Muscle of arm (tissue), 12 donors: ENCODE data around the gene PRTG. TPM values are rescaled to one million over a fixed set of nuclear protein-coding genes. Genes with fewer than 3 reads are reported as not detected.
A peak's percentile ranks its signal among the peaks of the same experiment; 100 is the strongest.
"Not testable (repeated sequence)": the region's sequence is repeated elsewhere in the genome, so short reads cannot be mapped to it uniquely, and the experiment has no call there.

Experiments
- DNase-seq: peaks from one replicate; pipeline ENCODE4 v3.0.0-alpha.2; 2013
- polyA plus RNA-seq, 12 donors: library from polyadenylated mRNA; unstranded; fragments of 120-200 nt; gene quantifications; one replicate each; pipeline ENCODE4 v1.2.1, GENCODE V29; 2013; ENCODE audit not compliant: insufficient read length in 12 of 12

Gene PRTG
- polyA plus RNA-seq, 12 donors = 1.4 to 4.4 (median 2.9) TPM; not detected in 1

DNA sequence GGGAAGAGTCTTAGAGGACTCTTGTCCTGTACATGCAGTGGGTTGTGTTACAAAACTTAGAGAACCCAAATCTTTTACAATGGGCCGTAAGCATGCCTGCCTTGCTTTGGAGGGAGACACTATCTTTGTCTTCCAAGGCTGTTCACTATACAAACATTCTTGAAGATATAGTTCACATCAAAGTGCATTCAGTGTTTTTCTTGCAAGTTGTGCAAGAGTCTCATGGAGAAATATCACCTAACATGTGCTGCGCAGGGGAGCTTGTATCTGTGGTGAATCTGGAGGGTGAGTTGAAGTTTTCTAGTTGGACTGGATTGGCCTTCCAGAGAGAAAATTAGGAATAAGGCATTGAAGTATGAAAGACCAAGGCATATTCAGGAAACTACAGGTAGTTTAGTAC, 7.8 kb upstream of the PRTG start:
- no peak for DNase-seq

- DNase-seq = no peak
Observed at GRCh38 chr15:55743729-55744655, 1.0 kb upstream of the PRTG start.

- DNase-seq = peak; percentile 47
Observed at GRCh38 chr15:55742498-55742926, 440 bp downstream of the PRTG start.

DNA sequence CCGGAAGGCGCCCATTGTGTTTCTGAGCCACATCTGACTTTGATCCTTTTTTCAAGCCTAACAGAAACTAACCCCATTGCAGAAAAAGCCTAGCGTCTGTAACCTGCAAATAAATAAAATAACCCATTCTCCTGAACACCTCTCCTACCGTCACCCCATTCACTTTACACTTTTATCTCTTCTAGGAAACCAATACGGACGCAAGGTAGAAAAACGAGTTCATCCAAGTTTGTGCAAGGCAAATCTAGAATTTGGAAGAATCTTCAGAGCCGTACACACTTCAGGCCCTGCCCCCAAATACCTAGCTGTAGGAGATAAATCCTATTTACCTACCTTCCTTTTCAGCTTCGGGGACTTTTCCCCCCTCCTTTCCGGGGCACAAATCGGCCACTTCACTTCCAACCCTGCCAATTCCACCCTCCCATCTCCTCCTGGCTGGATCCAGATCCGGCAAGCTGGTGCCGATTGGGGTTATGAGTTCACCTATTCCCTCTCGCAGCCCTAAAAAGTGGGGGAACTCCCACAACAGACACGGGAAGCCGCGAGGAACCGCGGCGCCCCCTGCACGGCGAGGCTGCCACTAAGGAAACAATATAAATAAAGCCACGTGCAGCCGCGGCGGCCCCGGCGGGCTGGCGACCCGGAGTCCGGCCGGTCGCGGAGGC, 987 bp downstream of the PRTG start:
- peak; percentile 25 for DNase-seq

DNA sequence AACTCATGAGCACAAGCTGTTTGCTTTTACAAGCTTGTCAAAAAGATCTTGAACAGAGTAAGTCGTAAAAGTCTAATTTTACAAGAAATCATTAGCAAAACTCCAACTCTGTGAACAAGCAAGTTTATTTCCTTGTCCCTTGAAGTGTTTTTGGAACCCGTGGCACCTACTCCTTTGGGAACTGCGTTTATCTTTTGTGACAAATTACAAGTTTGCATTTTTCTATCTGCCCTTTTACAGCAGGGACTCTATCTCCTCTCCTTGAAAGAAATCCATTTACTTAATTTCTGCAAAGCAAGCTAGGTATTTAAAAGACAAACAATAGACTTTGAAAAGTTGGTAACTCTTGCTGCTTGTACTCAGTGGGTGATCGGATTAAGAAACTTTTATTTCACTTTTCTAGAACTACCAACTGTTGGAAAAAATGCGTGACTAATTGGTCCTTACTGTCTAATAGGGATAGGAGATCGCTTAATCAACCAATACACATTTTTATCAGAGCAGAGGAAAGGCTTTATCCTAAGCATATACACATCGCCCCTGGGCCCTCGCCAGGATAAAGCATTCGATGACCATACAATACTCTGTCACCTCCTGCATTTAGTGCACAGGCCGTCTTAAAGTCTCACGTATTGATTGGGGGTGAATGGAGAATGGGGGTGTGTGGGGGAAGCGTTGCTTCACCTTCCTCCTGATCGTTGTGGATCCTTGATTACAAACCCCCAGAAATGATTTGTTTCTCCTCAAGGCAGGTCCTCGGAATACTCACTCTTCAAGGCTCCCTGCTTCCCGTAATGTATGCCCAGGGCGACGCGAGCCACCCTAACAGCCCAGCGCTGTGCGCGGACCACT, 1.7 kb downstream of the PRTG start:
- DNase-seq = no peak

- no peak for DNase-seq
Observed at GRCh38 chr15:55740359-55740878, 2.5 kb downstream of the PRTG start.

GRCh38 chr15:55739641-55740040, 3.3 kb downstream of the PRTG start:
- DNase-seq = no peak

DNA sequence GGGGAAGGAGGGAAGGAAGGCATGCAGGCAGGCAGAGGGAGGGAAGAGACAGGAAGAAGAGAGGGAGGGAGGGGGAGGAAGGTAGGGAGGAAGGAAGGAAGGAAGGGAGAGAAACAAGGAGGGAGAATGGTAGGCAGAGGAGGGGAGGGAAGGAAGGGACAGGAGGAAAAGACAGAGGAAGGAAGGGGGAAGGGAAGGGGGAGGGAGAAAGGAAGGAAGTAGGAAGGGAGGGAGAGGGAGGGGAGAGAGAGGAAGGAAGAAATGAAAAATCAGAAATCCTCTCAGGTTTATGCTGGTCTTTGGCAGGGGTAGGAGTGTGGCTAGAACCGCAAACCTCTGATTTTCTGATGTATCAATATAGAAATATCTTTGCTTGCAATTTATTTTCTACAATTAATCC, 4.2 kb downstream of the PRTG start:
- DNase-seq = no peak

- DNase-seq = no peak
Observed at GRCh38 chr15:55737373-55737772, 5.6 kb downstream of the PRTG start.

DNA sequence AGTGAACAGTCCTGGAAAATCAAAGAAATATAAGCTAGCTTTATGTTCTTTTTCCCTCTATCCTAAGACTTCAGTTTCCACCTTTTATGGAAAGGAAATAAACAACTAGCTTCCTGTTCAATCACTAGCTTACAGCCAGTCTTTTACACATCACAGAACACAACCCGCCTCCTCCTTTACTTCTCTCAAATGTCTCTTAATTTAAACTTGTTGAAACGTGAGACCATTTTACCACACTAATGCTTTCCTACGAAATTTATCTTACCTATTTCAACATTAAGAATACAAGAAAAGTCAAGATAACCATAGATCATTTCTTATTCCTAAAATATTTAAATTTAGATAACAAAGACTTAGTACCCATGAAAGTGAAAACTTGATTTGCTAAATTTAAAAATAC, 6.2 kb downstream of the PRTG start:
- DNase-seq = no peak

- DNase-seq = no peak
Observed at GRCh38 chr15:55734641-55735040, 8.3 kb downstream of the PRTG start.

DNA sequence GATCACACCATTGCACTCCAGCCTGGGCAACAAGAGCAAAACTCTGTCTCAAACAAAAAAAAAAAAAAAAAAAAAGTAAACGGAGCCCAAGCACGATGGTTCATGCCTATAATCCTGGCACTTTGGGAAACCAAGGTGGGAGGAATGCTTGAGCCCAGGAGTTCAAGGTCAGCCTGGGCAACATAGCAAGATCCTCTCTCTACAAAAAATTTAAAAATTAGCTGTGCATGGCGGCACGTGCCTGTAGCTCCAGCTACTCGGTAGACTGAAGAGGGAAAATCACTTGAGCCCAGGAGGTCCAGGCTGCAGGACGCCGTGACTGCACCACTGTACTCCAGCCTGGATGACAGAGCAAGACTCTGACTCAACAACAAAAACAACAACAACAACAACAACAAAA, 9.5 kb downstream of the PRTG start:
- DNase-seq = not testable (repeated sequence)

DNA sequence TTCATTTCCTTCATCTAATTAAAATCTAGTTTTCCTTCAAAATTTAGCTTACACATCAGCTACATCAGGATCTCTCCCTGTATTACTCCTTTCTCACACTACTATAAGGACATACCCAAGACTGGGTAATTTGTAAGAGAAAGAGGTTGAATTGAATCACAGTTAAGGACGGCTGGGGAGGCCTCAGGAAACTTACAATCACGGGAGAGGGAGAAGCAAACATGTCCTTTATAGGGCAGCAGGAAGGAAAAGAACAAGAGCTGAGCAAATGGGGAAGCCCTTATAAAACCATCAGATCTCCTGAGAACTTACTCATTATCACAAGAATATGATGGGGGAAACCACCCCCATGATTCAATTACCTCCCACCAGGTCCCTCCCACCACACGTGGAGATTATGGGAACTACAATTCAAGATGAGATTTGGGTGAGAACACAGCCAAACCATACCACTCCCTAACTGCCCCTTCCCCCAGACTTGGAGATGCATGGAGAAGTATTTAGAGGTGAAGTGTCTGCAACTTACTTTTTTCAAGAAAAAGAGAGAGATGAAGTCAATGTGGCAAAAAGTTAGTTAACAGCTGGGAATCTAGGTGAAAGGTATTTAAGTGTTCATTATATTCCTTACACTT, 21.3 kb downstream of the PRTG start:
- DNase-seq = no peak

DNA sequence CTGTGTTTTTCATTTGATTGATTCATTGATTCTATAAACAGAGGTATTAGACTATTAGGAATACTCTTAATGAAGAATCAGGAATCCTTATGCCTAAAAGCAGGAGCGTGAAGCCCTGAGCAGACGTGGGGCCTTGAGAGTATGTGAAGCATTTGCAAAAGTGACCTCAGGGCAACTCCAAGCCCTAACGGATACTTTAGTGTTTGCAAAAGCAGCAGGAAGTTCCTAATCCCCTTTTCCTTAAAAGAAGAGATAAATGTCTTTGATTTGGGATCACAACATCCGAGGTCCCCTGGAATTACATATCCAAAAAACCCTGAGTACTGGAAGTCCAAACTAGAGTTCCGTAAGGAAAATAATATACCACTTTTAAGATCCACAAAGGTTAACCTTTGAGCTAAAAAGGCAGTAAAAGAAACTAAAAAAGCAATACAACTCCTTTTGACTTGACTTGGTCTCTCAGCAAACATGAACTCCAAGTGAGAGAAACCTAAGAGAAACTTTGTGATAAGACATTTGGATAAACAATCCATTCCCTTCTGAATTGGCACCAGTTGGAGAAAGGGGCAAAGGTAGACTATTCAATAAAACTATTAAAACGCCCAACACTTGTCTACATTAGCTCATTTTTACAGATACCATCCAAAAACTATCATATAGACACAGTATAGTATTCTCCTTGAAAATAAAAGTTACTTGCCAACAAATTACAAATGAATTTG, 27.4 kb downstream of the PRTG start:
- no peak for DNase-seq

DNA sequence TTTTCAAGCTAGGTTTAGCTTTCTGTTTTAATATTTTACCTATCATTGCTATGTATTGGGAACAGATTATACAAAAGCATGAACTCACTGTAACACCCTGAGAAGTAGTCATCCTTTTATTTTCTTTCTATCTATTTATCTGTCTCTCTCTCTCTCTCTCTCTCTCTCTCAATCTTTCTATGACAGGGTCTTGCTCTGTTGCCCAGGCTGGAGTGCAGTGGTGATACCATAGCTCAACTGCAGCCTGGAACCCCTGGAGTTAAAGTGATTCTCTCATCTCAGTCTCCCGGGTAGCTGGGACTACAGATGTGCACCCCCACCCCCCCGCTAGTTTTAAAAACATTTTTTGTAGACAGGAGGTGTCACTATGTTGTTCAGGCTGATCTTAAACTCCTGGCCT, 28.9 kb downstream of the PRTG start:
- no peak for DNase-seq

DNA sequence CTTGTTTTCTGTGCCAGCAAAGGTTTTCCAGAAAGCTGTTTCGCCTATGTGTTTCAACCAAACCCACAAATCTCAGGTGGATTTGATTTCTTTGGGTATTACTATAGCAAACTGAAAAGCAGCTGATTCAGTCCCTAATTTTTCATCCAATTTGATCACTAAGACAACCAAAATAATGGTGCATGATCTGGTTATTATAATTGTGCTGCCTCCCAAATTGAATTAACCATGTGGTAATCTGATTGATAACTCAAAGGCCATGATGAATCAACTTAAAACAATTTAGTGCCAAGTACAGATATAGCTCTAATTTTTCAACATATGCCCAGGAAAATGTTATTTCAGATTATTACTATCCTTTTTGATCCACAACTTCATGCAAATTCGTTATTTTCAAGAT, 30.6 kb downstream of the PRTG start:
- no peak for DNase-seq

- no peak for DNase-seq
Observed at GRCh38 chr15:55710286-55710685, 32.7 kb downstream of the PRTG start.

- no peak for DNase-seq
Observed at GRCh38 chr15:55709458-55709857, 33.5 kb downstream of the PRTG start.

DNA sequence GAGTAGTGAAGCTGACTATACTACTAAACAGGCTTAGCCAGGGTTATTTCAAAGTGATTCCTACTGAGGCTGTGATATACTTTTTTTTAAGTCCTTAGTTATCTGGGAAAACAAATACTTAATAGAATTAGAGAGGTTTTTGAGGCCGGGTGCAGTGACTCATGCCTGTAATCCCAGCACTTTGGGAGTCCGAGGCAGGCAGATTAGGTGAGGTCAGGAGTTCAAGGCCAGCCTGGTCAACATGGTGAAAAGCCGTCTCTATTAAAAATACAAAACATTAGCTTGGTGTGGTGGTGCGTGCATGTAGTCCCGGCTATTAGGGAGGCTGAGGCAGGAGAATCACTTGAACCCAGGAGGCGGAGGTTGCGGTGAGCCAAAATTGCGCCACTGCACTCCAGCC, 34.2 kb downstream of the PRTG start:
- no peak for DNase-seq

DNA sequence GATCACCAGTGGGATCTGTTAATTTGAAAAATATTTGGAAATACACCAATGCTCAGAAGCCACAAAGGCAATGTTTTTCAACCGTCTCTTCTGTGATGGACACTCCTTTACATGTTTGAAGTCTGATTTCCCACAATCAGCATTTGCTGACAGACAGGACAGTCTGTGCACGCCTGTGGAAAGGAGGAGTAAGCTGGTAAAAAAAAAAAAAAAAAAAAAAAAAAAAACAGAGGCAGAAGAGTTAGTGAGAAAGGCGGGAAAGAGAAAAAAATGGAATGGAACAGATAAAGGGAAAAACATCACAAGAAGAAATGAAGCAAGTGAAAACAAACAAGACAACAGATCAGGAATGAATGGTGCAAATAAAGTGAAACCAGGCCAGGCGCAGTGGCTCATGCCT, 35.0 kb downstream of the PRTG start:
- no peak for DNase-seq

GRCh38 chr15:55707518-55707917, 35.4 kb downstream of the PRTG start:
- DNase-seq = no peak
